Nephron (organoid): ENCODE data around the gene PARVB.
"Not testable (repeated sequence)": the region's sequence is repeated elsewhere in the genome, so short reads cannot be mapped to it uniquely, and the experiment has no call there.

Experiments
- H3K27ac Mint-ChIP-seq, 3 experiments: 2 replicates each; pipeline ENCODE4 v1.8.0; 2020; ENCODE audit warnings: mixed read lengths in 3 of 3, mild to moderate bottlenecking in 2 of 3, moderate library complexity in 1 of 3
- H3K27me3 Mint-ChIP-seq: 2 replicates; pipeline ENCODE4 v1.8.0; 2021; ENCODE audit warnings: low read depth, mild to moderate bottlenecking, moderate library complexity, mixed read lengths
- H3K36me3 Mint-ChIP-seq: 2 replicates; pipeline ENCODE4 v1.8.0; 2020; ENCODE audit warnings: low read depth, mixed read lengths
- H3K4me1 Mint-ChIP-seq: 2 replicates; pipeline ENCODE4 v1.8.0; 2020; ENCODE audit warnings: mixed read lengths
- H3K4me3 Mint-ChIP-seq, 3 experiments: 2 replicates each; pipeline ENCODE4 v1.8.0; 2020; ENCODE audit warnings: mild to moderate bottlenecking in 3 of 3, mixed read lengths in 3 of 3, moderate library complexity in 2 of 3
- H3K9me3 Mint-ChIP-seq: 2 replicates; pipeline ENCODE4 v1.8.0; 2020; ENCODE audit warnings: mixed read lengths
- CTCF ChIP-seq, 3 experiments: fragments of 200-600 bp; sonication (generic); IDR thresholded peaks; one replicate each; pipeline ENCODE4 v1.5.0; 2021; ENCODE audit warnings: antibody characterized with exemption in 3 of 3; ENCODE audit not compliant: unreplicated experiment in 3 of 3

The PARVB gene

DNA sequence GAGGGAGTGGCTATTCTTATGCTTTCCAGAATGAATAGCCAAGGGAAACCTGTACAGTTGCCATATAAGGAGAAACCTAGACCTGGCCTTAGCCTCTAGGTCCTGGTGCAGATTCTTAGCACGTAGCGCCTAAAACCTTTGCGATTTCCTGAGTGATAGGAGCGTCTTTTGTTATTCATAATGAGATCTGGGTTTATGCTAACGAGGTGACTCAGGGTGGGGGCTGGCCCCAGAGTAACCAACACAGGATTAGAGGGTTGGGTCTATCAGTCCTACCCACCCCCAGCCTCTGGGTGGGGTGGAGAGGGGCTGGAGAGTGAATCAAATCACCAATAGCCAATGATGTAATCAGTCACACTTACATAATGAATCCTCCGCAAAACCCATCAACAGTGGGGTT lies 83.2 kb downstream of the PARVB start:
- Mint-ChIP-seq H3K36me3 (peaks cover 3% of the 10 kb centered on the region), H3K9me3 (no peaks in the 10 kb centered on the region), H3K27me3 (peaks cover 6% of the 10 kb centered on the region), H3K4me3 (no peak overlapping the region), H3K27ac (no peak overlapping the region), H3K4me1 (peaks cover 23% of the 10 kb centered on the region)
- TF ChIP-seq CTCF (IDR thresholded peaks at IDR 0.05; ENCODE audit: unreplicated experiment in 3 of 3) = no peak

DNA sequence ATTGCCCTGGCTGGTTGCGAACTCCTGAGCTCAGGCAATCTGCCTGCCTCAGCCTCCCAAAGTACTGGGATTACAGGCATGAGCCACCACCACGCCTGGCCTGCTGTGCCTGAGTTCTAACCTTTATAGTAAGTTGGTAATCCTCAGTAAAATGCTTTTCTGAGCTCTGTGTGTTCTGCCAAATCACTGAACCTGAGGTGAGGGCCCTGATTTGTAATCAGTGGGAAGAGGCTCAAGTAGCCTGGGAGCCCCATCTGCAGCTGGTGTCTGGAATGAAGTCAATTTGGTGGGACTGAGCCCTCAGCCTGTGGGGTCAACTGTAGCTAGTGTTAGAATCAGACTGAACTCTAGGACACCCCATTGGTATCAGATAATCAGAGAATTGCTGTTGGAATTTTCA lies 84.0 kb downstream of the PARVB start:
- Mint-ChIP-seq H3K36me3 (peaks cover 3% of the 10 kb centered on the region), H3K4me3 (no peak overlapping the region)

DNA sequence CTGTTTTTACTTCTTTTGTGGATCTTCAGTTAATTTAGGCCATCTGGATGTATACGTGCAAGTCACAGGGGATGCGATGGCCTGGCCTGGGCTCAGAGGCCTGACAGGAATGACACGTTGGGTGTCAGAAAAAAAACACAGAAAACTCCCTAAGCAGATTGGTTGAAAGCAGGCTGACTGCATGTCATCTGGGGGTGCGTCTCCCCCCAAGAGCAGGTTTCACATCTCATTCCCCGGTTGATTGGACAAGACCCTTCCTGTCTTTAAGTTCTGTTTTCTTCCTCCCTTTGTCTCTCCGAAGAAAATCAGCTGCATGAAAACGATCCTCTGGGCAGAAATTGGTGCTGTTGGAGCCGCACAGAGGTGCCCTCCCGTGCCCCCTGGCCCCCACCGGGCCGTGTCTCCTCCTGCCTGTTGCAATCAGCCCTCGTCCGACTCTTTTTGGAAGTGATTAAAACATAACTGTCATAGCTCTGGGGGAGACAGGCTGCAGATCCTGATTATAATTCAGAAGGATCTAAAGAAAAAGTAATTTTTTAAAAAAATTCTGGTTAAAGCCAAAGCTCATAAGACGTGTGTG lies 84.8 kb downstream of the PARVB start:
- H3K27ac Mint-ChIP-seq = peak overlapping the region in 1 of 3 experiments; percentile 6
- peaks cover 23% of the 10 kb centered on the region for H3K4me1 Mint-ChIP-seq
- H3K9me3 Mint-ChIP-seq = no peaks in the 10 kb centered on the region

More for the DNA sequence above, 84.0 kb downstream of the PARVB start:
- H3K27ac Mint-ChIP-seq = peak overlapping the region in 1 of 3 experiments; percentile 6
- no peak for TF ChIP-seq CTCF (IDR thresholded peaks at IDR 0.05; ENCODE audit: unreplicated experiment in 3 of 3)
- H3K27me3 Mint-ChIP-seq = peaks cover 6% of the 10 kb centered on the region
- no peaks in the 10 kb centered on the region for H3K9me3 Mint-ChIP-seq
- H3K4me1 Mint-ChIP-seq = peaks cover 23% of the 10 kb centered on the region

GRCh38 chr22:44109416-44109815 lies 85.3 kb downstream of the PARVB start:
- peaks cover 3% of the 10 kb centered on the region for H3K27me3 Mint-ChIP-seq
- peaks cover 23% of the 10 kb centered on the region for H3K4me1 Mint-ChIP-seq
- no peak overlapping the region for H3K4me3 Mint-ChIP-seq
- H3K27ac Mint-ChIP-seq = peak overlapping the region in 1 of 3 experiments; percentile 6
- H3K9me3 Mint-ChIP-seq = no peaks in the 10 kb centered on the region
- H3K36me3 Mint-ChIP-seq = no peaks in the 10 kb centered on the region
- TF ChIP-seq CTCF (IDR thresholded peaks at IDR 0.05; ENCODE audit: unreplicated experiment in 3 of 3) = no peak

More for the DNA sequence above, 84.8 kb downstream of the PARVB start:
- Mint-ChIP-seq H3K36me3 (no peaks in the 10 kb centered on the region), H3K4me3 (no peak overlapping the region), H3K27me3 (peaks cover 6% of the 10 kb centered on the region)
- no peak for TF ChIP-seq CTCF (IDR thresholded peaks at IDR 0.05; ENCODE audit: unreplicated experiment in 3 of 3)

GRCh38 chr22:44110656-44111055 lies 86.6 kb downstream of the PARVB start:
- H3K9me3 Mint-ChIP-seq, H3K27ac Mint-ChIP-seq, H3K4me3 Mint-ChIP-seq, H3K27me3 Mint-ChIP-seq, H3K36me3 Mint-ChIP-seq: not testable (repeated sequence)
- H3K4me1 Mint-ChIP-seq = peaks cover 23% of the 10 kb centered on the region

- H3K4me3 Mint-ChIP-seq = no peak overlapping the region
- H3K36me3 Mint-ChIP-seq = no peaks in the 10 kb centered on the region
- peaks cover 23% of the 10 kb centered on the region for H3K4me1 Mint-ChIP-seq
- H3K9me3 Mint-ChIP-seq = no peaks in the 10 kb centered on the region
- TF ChIP-seq CTCF (IDR thresholded peaks at IDR 0.05; ENCODE audit: unreplicated experiment in 3 of 3) = no peak
- H3K27ac Mint-ChIP-seq = no peak overlapping the region
- peaks cover 3% of the 10 kb centered on the region for H3K27me3 Mint-ChIP-seq
Observed at GRCh38 chr22:44111562-44112155, 87.6 kb downstream of the PARVB start.
